Measurements from ENCODE around the gene MME.

DNA sequence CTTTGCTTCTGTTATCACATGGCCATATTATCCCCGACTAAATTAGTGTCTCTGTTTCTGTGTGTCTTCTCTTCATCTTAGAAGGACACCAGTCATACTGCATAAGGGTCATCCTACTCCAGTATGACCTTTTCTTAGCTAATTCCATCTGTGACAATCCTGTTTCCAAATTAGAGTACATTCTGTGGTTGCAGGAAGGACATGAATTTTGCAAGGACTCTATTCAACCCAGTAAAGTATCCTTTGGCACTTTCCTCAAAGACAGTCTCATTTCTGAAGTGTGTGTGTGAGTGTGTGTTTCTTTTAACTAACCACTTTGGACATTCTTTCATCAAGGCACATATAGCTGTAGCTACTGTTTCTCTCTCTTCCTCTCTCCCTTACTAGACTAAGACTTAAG is 15.2 kb upstream of the MME start:
- TF ChIP-seq, protein P1, sequence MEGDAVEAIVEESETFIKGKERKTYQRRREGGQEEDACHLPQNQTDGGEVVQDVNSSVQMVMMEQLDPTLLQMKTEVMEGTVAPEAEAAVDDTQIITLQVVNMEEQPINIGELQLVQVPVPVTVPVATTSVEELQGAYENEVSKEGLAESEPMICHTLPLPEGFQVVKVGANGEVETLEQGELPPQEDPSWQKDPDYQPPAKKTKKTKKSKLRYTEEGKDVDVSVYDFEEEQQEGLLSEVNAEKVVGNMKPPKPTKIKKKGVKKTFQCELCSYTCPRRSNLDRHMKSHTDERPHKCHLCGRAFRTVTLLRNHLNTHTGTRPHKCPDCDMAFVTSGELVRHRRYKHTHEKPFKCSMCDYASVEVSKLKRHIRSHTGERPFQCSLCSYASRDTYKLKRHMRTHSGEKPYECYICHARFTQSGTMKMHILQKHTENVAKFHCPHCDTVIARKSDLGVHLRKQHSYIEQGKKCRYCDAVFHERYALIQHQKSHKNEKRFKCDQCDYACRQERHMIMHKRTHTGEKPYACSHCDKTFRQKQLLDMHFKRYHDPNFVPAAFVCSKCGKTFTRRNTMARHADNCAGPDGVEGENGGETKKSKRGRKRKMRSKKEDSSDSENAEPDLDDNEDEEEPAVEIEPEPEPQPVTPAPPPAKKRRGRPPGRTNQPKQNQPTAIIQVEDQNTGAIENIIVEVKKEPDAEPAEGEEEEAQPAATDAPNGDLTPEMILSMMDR (conservative IDR thresholded peaks at IDR 0.05), result no peak
- TF ChIP-seq ZFX (IDR thresholded peaks at IDR 0.05), result no peak

Measured in C4-2B (cell line).